Neutrophil (primary cell): Measurements from ENCODE around the gene NUDT4.

Source experiments
- H3K27ac ChIP-seq: fragments of 200-600 bp; sonication (generic); 2 replicates; pipeline ENCODE4 v1.5.1; 2016; ENCODE audit warnings: mild to moderate bottlenecking, moderate library complexity
- H3K27me3 ChIP-seq: fragments of 200-600 bp; sonication (generic); 2 replicates; pipeline ENCODE4 v1.6.0; 2016; ENCODE audit warnings: mild to moderate bottlenecking
- H3K36me3 ChIP-seq: fragments of 200-600 bp; sonication (generic); 2 replicates; pipeline ENCODE4 v1.5.1; 2017
- H3K4me1 ChIP-seq, 2 experiments: fragments of 200-600 bp in 1 of 2; sonication (generic) in 1 of 2; 1 replicate in 1 of 2; 2 replicates in 1 of 2; pipeline versions ENCODE4 v1.5.1 to v1.6.1; 2013 to 2016; ENCODE audit warnings: low read depth in 1 of 2, low read length in 1 of 2, mild to moderate bottlenecking in 1 of 2, moderate library complexity in 1 of 2; ENCODE audit not compliant: control insufficient read depth in 1 of 2, insufficient read depth in 1 of 2
- H3K4me3 ChIP-seq, 2 experiments: fragments of 200-600 bp in 1 of 2; sonication (generic) in 1 of 2; 1 replicate in 1 of 2; 2 replicates in 1 of 2; pipeline ENCODE4 v1.5.1; 2013 to 2016; ENCODE audit warnings: low read depth in 1 of 2, low read length in 1 of 2, mild to moderate bottlenecking in 1 of 2, moderate library complexity in 1 of 2
- H3K9me3 ChIP-seq: fragments of 200-600 bp; sonication (generic); 2 replicates; pipeline ENCODE4 v1.5.1; 2016
- TF ChIP-seq, protein P1 (sequence below): fragments of 200-600 bp; sonication (generic); IDR thresholded peaks from 2 replicates; pipeline ENCODE4 v1.5.1; 2016; ENCODE audit warnings: antibody characterized with exemption

The NUDT4 gene

DNA sequence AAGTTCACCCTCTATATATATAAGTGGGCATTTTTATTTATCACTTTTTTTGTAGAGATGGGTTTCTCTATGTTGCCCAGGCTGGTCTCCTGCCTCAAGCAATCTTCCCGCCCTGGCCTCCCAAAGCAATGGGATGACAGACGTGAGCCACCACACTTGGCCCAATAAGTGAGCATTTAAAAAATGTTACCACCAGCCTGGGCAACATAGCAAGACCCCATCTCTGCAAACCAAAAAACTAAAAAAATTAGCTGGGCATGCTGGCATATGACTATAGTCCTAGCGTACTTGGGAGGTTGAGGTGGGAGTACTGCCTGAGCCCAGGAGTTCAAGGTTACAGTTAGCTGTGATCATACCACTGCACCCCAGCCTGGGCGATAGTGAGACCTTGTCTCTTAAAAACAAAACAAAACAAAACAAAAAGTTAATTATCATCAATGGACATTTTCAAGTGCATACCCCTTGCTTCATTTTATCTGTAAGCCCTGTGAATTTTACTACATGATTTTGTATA lies 40.3 kb downstream of the NUDT4 start:
- TF ChIP-seq, protein P1, sequence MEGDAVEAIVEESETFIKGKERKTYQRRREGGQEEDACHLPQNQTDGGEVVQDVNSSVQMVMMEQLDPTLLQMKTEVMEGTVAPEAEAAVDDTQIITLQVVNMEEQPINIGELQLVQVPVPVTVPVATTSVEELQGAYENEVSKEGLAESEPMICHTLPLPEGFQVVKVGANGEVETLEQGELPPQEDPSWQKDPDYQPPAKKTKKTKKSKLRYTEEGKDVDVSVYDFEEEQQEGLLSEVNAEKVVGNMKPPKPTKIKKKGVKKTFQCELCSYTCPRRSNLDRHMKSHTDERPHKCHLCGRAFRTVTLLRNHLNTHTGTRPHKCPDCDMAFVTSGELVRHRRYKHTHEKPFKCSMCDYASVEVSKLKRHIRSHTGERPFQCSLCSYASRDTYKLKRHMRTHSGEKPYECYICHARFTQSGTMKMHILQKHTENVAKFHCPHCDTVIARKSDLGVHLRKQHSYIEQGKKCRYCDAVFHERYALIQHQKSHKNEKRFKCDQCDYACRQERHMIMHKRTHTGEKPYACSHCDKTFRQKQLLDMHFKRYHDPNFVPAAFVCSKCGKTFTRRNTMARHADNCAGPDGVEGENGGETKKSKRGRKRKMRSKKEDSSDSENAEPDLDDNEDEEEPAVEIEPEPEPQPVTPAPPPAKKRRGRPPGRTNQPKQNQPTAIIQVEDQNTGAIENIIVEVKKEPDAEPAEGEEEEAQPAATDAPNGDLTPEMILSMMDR: no peak
- no peaks in the 10 kb centered on the region for H3K27me3 ChIP-seq
- H3K4me1 ChIP-seq: peaks cover 11 to 15% of the 10 kb centered on the region in 2 experiments
- H3K4me3 ChIP-seq: no peak overlapping the region
- no peak overlapping the region for H3K27ac ChIP-seq
- no peaks in the 10 kb centered on the region for H3K9me3 ChIP-seq
- H3K36me3 ChIP-seq: no peaks in the 10 kb centered on the region

DNA sequence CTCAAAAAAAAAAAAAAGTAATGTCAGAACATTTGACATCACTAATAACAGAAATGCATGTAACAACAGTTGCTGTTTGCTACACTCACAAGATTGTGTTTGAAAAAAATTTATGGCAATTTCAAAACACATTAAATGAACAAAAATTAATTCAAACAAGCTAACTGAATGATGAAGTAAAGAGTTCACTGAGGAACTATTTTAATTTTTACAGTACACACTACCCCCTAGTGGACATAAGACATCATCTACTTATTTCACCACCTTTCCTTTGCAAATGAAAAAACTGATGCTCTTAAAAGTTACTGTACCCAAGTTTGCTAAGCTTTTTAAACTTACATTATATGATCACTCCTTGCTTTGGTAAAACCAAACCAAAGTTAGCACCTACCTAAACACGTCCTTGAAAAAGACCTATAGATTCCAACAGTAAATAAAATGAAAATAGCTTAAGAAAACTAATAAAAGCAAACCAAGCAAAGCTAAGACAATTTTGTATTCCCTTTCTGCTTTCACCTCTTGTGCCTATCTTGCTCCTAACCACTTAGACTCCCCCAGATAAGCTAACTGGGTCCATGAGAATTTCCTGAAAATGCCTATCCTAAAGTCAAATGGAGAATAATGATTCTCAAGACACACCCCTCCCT lies 41.8 kb downstream of the NUDT4 start:
- Histone ChIP-seq H3K36me3 (no peaks in the 10 kb centered on the region), H3K27ac (no peak overlapping the region), H3K4me3 (no peak overlapping the region), H3K9me3 (no peaks in the 10 kb centered on the region), H3K4me1 (peaks cover 4 to 6% of the 10 kb centered on the region in 2 experiments), H3K27me3 (no peaks in the 10 kb centered on the region)
- TF ChIP-seq, protein P1: peak; percentile 52

DNA sequence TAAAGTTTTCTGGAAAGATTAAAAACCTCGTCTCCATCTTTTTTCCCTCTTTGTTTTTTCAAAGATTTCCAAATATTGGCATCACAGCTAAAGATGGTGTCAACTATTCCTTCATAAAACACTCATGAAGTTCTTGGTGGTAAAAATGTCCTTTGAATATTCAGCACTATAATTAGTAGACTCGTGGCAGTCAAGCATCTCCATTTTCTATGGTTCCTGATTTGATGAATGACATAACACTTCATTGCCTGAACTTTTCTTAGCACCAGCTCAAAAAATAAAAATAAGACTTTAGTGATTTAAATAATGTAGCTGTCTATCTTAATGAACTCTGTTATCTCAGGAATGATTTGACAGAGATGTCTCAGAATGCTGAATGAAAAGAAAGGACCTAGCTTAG lies 44.3 kb downstream of the NUDT4 start:
- H3K4me3 ChIP-seq: no peak overlapping the region
- H3K9me3 ChIP-seq: no peaks in the 10 kb centered on the region
- TF ChIP-seq, protein P1: no peak
- no peak overlapping the region for H3K27ac ChIP-seq
- H3K36me3 ChIP-seq: no peaks in the 10 kb centered on the region
- no peaks in the 10 kb centered on the region for H3K27me3 ChIP-seq
- H3K4me1 ChIP-seq: peaks cover 0 to 3% of the 10 kb centered on the region in 2 experiments

DNA sequence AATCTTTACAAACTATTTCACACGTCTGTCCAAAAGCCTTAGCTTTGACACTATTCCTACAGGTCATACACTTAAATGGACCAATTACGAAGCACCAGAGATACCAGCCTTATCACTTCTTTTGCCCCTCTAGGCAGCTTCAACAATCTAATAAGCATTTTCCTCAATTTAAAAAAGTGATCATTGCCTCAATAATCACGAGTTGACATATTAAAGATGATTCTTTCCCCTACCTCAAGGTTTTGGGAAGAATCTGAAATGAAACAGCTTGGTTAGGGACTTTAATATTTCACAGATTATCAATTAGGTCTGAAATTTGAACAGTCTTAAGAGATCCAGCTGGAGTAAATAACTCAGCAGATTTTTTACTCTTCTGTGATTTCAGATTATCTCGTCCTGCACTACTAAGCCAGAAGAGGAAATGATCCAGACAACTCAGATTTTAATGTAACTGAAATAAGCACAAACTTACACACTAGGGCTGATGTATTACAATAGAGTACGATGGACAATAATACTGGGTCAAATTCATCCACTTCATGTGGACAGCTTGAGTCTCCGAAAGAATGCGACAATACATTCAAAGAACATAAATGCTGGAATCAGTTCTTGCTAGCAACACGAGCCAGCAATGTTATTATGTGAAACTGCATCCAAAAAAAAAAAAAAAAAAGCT lies 48.1 kb downstream of the NUDT4 start:
- Histone ChIP-seq H3K4me3 (no peak overlapping the region), H3K36me3 (no peaks in the 10 kb centered on the region), H3K27ac (no peak overlapping the region), H3K4me1 (no peaks in the 10 kb centered on the region), H3K9me3 (no peaks in the 10 kb centered on the region), H3K27me3 (no peaks in the 10 kb centered on the region)
- TF ChIP-seq, protein P1: no peak

DNA sequence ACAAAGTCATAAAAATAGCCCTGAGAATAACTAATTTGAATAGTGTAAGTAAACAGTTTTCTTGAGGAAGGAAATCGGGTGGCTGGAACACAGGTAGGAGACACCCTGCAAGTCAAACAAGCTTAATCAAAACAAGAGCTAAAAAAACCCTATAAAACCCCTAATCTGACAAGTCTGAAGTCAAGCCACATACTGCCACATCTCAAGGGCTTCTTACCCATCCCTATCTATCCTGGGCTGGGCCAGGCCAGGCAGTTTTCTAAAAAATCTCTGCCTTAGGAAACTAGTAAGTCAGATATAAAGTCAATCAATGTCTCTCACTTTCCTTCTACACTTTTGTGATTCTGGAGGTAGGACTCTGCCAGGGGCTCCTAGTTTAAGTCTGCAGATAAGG lies 48.7 kb downstream of the NUDT4 start:
- Histone ChIP-seq H3K9me3 (no peaks in the 10 kb centered on the region), H3K27ac (no peak overlapping the region), H3K36me3 (no peaks in the 10 kb centered on the region), H3K4me3 (no peak overlapping the region), H3K4me1 (no peaks in the 10 kb centered on the region), H3K27me3 (no peaks in the 10 kb centered on the region)
- TF ChIP-seq, protein P1: no peak
